NOMO-1 treated with DMSO at 0.1 percent for 48 hours (cell line): ENCODE results near the gene TICRR.
"Not testable (repeated sequence)": the region's sequence is repeated elsewhere in the genome, so short reads cannot be mapped to it uniquely, and the experiment has no call there.

ENCODE experiments used
- DNase-seq: peaks from one replicate; lab custom pipeline; 2025; ENCODE audit not compliant: unreplicated experiment; lab: John Stamatoyannopoulos, UW

TICRR gene

GRCh38 chr15:89566621-89567294 lies 8.5 kb upstream of the TICRR start:
- DNase-seq = no peak

DNA sequence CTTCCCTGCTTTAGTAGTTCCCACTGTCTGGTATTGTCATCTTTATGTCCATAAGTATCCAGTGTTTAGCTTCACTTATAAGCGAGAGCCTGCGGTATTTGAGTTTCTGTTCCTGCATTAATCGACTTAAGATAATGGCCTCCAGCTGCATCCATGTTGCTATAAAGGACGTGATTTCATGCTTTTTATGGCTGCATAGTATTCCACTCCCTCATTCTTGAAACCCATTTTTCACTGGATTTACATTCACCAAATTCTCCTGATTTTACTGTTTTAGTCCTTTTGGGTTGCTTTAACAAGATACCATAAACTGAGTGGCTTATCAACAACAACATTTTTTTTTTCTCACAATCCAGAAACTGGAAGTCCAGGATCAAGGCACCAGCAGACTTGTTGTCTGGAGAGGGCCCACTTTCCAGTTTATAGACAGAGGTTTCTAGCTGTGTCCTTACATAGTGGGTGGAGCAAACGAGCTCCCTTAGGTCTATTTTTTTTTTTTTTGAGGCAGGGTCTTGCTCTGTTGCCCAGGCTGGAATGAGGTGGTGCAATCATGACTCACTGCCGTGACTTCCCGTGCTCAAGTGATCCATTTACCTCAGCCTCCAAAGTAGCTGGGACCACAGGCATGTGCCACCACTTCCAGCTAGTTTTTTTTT lies 6.1 kb upstream of the TICRR start:
- DNase-seq = no peak

- DNase-seq = peak; percentile 8
Observed at GRCh38 chr15:89575656-89576416, 567 bp downstream of the TICRR start.

- DNase-seq = no peak
Observed at GRCh38 chr15:89576417-89576773, 1.1 kb downstream of the TICRR start.

DNA sequence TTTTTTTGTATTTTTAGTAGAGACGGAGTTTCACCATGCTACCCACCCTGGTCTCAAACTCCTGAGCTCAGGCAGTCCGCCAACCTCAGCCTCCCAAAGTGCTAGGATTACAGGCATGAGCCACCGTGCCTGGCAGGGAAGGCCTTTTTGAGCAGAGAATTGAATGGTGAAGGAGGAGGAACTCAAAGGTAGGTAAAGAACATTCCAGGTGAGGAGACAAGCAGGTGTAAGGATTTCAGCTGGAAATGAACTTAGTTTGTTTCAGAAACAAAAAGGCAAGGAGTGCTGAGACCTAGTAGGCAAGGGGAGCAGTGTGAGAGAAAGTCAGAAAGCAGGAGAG lies 2.5 kb downstream of the TICRR start:
- no peak for DNase-seq

- DNase-seq = no peak
Observed at GRCh38 chr15:89578146-89578545, 2.9 kb downstream of the TICRR start.

DNA sequence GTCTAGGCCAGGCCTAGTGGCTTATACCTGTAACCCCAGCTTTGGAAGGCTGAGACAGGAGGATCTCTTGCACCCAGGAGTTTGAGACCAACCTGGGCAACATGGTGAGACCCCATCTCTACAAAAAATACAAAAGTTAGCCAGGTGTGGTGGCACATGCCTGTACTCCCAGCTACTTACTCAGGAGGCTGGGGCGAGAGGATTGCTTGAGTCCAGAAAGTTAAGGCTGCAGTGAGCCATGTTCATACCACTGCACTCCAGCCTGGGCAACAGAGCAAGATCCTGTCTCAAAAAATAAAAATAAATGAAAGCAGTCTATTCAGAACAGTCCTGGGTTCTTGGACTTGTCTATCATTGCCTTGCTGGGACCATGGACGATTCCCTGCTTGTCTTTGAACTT lies 5.5 kb downstream of the TICRR start:
- DNase-seq = not testable (repeated sequence)

DNA sequence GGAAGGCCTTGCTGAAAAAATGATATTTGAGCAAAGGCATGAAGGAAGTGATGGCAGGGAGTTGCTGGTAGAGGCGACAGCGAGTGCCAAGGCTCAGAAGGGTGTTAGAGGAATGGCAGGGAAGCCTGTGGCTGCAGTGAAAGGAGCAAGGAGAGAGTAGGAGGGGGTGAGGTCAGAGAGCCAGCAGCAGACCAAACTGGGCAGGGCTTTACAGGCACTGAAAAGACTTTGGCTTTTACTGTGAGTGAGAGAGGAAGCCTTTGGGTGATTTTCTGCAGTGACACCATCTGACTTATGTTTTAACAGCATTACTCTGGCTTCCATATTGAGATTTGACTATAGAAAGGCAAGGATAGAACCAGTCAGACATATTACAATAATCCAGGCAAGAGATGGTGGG lies 11.4 kb downstream of the TICRR start:
- no peak for DNase-seq

DNA sequence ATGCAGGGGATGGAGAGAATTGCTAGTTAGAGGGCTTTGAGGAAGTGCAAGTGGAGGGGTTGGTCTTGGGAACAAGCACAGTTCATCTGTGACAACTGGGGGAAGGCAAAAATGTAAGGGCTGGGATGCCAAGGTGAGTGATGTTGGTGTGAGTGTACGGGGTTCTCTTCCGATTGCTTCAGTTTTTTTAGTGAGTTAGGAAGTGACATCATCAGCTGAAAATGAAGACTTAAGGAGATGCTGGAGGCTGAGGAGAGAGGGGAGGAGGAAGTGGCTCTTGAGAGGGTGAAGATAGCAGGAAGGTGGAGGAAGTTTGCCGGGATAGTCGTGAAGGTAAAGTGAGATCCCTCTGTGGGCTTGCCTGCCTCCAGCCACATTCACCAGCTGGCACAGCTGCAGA lies 12.7 kb downstream of the TICRR start:
- peak; percentile 16 for DNase-seq

- DNase-seq = no peak
Observed at GRCh38 chr15:89591834-89592233, 16.6 kb downstream of the TICRR start.

DNA sequence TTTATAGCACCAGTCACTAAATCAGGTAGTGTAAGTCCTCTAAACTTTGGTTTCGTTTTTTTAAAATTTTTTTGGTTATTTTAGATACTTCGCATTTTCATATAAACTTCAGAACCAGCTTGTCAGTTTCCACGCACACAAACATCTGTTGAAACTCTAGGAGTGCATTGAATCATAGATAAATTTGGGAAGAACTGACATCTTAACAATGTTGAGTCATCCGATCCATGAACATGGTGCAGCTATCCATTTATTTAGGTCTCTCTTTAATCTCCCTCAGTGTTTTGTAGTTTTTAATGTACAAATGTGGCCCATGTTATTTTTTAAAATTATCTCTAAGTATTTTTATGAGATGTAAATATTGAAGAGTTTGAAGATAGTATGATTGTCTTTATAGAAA lies 17.7 kb downstream of the TICRR start:
- DNase-seq = no peak

GRCh38 chr15:89599021-89599420 lies 23.8 kb downstream of the TICRR start:
- DNase-seq = no peak

DNA sequence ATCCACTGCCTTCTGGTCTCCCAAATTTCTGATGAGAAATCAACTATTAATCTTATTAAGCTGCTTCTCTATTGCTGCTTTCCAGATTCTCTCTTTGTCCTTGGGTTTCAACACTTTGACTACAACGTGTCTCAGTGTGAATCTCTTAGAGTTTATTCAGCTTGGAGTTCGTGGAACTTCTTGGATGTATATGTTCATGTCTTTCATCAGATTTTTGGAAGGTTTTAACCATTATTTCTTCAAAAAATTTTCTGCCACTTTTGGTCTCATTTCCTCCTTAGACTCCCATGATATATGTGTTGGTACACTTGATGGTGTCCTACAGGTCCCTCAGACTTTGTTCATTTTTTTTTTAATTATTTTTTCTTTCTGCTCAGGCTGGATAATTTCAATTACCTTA lies 36.0 kb downstream of the TICRR start:
- DNase-seq = no peak

DNA sequence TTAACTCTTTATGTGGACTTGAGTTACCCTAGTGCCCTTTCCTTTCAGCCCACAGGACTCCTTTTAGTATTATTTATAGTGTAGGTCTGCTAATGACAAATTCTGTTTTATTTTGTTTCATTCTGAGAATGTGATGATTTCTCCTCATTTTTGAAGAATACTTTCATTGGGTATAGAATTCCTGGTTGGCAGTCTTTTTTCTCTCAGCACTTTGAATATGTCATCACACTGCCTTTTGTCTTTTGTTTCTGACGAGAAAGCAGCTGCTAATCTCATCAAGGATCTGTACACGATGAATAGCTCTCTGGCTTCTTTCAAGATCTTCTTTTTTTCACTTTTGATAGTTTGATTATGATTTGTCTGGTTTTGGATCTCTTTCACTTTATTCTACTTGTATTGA lies 37.8 kb downstream of the TICRR start:
- DNase-seq = no peak

DNA sequence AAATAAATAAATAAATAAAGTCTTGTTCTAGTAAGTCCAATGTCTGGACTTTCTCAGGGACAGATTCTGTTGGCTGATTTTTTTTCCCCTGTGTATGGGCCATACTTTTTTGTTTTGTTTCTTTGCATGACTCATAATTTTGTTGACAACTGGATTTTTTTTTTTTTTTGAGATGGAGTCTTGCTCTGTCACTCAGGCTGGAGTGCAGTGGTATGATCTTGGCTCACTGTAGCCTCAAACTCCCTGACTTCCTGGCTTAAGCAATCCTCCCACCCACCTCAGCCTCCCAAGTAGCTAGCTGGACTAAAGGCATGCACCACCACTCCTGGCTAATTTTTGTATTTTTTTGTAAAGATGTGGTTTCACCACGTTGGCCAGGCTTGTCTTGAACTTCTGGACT lies 38.9 kb downstream of the TICRR start:
- no peak for DNase-seq

GRCh38 chr15:89615135-89615534 lies 39.9 kb downstream of the TICRR start:
- no peak for DNase-seq

- no peak for DNase-seq
Observed at GRCh38 chr15:89616228-89616627, 41.0 kb downstream of the TICRR start.

DNA sequence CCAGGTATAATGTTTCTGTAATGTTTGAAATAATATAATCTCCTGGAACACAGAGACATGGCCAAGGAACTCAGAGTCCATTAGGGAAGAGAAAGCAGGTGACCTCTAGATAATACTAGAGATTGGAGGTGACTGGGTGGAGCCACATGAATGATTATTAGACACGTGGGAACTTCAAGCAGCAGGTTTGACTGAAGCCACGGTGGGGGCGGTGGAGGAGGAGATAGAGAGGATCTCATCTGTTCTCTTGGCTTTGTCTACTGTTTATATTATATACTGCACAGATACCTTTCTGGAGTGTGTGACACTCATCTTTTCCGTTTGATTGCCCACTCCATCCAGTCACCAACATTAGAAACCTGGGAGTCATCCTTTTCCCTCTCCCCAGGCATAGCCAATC lies 46.3 kb downstream of the TICRR start:
- no peak for DNase-seq

GRCh38 chr15:89623165-89623564 lies 47.9 kb downstream of the TICRR start:
- no peak for DNase-seq

DNA sequence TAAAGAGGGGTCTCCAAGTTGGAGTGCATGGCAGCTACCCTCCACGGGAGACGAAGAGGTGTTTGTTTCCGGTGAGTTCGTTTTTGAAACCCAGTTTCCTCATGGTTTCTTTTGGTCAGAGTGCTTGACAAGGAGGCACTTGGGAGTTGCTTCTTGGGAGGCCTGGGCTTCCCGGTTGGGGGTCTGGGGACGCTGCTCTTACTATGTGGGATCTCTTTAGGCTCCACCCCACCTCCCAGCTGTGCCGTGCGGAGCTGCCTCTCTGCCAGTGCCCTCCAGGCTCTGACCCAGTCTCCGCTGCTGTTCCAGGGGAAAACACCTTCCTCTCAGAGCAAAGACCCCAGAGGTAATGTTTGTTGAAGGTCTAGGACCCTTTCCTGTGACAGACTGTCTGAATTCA lies 50.4 kb downstream of the TICRR start:
- DNase-seq = no peak

DNA sequence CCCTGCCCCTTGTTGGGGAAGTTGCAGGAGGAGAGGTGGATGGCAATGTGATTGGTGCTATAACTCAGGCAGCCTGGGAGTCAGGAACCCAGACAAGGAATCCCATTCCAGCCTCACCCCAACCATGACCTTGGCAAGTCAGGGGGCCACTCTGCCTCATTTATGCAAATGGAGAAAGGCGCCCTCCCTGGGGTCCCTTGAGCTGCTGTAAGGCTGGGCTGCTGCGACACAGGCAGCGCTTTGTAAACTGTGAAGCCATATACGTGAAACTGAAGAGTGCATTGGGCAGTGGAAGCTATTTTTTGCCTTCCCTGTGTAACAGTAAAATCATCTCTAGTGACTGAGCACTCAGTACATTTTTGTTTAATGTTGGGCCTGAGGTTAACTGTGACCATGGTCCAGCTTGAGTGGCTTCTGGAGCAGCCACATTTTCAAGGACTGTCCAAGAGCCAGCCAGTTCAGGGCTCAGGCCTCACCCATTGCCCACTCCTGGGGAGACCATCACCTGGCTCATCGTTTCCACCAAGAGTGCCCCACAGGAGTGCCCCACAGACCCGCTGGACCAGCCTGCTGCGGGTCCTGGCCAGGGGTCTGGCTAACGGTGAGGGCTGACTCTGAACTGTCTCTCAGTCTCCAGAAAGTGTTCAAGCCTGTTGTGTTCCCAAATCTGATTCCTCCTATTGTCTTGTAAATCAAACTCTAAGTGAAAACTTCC lies 52.1 kb downstream of the TICRR start:
- DNase-seq = no peak

GRCh38 chr15:89628301-89628700 lies 53.0 kb downstream of the TICRR start:
- no peak for DNase-seq
